ENCODE data around the gene KIF17.

KIF17 gene

DNA sequence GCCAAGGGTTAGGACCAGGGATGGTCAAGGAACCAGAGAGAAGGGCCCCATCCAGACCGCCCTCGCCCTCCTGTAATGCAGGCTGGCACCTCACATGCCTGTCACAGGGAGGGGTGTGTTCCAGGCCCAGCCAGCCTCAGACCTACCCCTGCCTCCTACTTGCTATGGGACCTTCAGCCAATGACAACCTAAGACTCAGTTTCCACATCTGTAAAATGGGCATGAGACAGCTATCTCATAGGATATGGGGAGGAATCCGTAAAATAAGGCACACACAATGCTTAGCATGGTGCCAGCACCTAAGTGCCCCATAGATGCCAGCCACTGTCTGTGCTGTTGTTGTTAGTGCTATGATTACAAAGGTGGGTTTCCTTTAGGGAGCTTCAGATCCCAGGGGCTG is 7.9 kb downstream of the KIF17 start:
- DNase-seq, result no peak

DNA sequence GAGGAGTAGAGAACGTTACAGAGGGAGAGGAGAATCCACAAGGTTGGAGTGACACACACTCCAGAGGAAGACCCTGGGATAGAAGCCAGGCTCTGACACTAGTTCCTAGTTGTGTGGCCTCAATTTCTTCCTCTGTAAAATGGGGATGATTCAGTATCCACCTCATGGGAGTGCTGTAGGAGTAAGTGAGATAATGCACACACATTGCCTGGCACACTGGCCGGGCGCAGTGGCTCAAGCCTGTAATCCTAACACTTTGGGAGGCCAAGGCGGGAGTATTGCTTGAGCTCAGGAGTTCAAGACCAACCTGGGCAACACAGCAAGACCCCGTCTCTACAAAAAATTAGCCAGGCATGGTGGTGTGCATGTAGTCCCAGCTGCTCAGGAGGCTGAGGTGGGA is 8.9 kb downstream of the KIF17 start:
- DNase-seq, result no peak

GRCh38 chr1:20708057-20708456 is 9.8 kb downstream of the KIF17 start:
- no peak for DNase-seq

DNA sequence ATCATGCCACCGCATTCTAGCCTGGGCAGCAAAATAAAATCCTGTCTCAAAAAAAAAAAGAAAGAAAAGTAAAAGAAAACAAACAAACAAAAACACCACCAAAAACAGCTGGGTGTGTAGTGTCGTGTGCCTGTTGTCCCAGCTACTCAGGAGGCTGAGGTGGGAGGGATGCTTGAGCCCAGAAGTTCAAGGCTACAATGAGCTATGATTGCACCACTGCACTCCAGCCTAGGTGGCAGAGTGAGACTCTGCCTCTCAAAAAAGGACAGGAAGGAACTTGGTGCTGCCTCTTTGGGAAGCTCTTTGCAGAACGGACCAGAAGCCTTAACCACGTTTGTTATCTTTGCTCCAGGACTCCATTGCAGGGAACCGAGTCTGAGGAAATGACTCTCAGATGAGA is 11.0 kb downstream of the KIF17 start:
- no peak for DNase-seq

GRCh38 chr1:20705203-20705755 is 12.5 kb downstream of the KIF17 start:
- no peak for DNase-seq

GRCh38 chr1:20704390-20705202 is 13.2 kb downstream of the KIF17 start:
- DNase-seq, result no peak

DNA sequence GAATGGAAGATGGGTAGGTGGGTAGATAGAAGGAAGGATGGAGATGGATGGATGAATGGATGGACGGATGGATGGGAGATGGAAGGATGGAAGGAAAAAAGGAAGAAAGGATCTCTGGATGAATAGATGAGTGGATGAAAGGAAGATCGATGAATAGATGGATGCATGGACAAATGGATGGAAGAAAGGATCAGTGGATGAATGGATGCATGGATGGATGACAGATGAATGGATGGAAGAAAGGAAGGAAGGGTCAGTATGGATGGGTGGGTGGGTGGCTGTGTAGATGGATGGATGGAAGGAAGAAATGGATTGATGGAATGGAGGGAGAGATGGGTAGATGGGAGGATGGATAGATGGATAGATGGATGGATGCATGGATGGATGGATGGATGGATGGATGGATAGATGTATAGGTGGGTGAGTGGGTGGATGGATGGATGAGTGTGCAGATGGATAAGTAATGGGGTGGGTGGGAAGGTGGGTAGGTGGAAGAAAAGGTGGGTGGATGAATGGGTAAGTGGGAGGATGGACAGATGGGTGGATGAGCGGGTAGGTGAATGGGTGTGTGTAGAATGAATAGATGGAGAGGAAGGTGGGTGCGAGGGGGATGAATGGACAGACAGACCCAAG is 14.6 kb downstream of the KIF17 start:
- DNase-seq, result no peak

DNA sequence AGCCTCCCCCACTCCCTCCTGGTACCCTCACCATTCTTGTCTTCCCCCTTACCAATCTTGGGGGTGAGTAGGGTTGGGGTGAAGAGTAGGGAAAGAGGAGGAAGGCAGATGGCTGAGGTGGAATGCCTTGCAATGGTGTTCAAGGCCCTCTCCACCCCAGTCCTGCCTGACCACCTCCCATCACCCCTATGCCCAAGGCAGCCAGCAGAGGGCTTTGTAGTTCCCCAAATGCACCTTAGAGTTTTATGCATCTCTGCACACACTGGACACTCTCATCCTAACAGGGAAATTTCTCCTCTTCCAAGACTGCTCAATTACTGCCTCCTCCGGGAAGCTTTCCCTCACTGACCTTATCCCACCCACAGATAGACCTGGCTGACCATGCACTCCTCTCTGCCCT is 15.4 kb downstream of the KIF17 start:
- no peak for DNase-seq

DNA sequence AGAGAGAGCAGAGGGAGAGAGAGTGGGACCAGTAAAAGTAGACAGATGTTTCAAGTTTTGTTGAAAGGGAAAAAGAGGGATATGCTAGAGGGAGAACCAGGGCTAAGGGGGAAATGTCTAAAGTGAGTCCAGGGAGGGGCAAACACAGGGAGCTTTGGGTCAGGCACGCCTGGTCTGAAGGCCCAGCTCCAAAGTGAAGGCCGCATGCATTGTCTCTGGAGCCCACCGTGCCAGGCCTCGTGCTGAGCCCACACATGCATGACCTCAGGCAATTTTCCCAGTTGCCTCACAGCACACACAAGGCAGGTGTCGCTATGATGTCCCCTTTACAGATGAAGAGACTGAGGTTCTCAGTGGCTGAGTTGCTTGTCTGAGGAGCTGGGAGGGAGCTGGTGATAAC is 16.0 kb downstream of the KIF17 start:
- DNase-seq, result no peak

- no peak for DNase-seq
These were observed 16.4 kb downstream of the KIF17 start for GRCh38 chr1:20701446-20701845.

GRCh38 chr1:20700636-20701215 is 17.1 kb downstream of the KIF17 start:
- no peak for DNase-seq

- no peak for DNase-seq
These were observed 18.2 kb downstream of the KIF17 start for GRCh38 chr1:20699558-20699957.

- DNase-seq, result no peak
These were observed 19.5 kb downstream of the KIF17 start for GRCh38 chr1:20698195-20698910.

- DNase-seq, result no peak
These were observed 20.2 kb downstream of the KIF17 start for GRCh38 chr1:20697563-20697962.

DNA sequence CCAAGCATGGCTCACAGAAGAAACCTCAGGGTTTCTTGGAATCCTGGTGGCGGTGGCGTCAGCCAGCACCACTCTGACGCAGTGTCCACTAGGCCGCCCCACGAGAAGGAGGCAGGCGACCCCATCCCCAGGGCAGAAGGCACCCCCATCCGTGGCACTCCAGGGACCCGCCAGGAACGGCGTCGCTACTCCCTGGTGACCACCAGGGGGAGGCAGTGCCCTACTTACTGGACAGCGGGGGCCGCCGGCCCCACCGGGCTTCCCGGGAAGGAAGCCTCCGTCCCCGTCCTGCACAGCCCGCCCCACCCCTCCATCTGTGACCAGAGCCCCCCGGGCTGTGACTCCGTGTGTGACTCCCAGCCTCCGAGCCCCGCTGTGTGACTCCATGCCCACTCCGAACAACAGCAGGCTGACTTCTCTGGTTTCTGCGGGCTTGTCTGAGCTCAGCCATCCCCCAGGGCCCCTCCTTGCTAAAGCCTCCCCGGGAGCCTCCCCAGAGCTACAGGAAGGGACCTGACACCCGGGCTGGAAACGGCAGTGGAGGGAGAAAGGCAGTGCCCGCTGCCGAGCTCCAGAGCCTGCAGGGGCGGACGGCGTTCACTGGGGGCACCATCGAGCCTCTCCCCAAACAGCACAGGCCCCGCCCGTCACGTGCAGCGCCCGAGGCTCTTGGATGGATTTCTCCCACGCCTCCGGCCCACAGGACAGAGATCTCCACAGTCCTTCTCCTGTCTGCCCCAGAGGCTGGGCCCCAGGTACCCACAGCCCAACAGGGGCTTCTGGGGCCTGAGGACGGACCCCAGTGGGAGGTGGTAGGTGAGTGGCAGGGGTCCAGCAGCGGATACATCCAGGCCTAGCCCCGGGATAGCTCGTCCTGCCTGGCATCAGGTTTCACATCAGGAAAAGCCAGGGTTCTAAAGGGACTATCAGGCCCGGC is 21.1 kb downstream of the KIF17 start:
- peak; percentile 91 for DNase-seq

GRCh38 chr1:20695515-20695914 is 22.3 kb downstream of the KIF17 start:
- DNase-seq, result no peak

GRCh38 chr1:20693623-20694022 is 24.2 kb downstream of the KIF17 start:
- DNase-seq, result no peak

DNA sequence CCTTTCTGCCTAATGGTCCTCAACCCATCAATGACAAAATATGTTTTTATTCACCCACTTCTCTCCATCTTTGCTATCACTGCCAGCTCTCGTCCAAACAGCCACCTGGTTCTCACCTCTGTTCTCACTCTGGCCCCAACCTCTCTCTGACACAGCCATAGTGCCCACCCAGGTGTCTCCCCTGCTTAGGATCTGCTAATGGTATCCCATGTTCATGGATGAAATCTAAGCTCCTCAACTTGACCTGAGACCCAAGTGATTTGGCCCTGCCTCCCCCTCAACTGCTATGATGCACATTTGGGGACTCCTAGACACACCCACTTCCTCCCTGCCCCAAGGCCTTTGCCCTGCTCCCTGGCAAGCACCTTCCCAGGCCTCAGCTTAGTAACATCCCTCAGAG is 25.9 kb downstream of the KIF17 start:
- no peak for DNase-seq

DNA sequence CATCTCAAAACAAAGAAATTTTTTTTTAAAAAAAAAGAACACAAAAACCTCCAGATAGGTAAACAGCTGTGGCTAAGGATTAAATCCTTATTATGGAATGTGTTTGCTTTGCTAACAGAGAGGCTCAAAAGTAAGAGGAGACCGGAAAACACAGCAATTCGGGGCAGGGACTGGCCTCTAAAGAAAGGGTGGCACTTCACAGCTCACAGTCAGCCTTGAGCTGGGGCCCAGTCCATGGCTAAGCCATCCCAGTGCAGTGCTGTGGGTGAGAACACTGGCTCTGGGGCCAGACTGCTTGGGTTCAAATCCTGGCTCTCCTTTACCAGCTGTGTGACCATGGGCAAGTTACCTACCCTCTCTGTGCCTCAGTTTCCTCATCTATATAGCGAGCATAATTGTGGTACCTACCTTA is 28.2 kb downstream of the KIF17 start:
- DNase-seq, result no peak

DNA sequence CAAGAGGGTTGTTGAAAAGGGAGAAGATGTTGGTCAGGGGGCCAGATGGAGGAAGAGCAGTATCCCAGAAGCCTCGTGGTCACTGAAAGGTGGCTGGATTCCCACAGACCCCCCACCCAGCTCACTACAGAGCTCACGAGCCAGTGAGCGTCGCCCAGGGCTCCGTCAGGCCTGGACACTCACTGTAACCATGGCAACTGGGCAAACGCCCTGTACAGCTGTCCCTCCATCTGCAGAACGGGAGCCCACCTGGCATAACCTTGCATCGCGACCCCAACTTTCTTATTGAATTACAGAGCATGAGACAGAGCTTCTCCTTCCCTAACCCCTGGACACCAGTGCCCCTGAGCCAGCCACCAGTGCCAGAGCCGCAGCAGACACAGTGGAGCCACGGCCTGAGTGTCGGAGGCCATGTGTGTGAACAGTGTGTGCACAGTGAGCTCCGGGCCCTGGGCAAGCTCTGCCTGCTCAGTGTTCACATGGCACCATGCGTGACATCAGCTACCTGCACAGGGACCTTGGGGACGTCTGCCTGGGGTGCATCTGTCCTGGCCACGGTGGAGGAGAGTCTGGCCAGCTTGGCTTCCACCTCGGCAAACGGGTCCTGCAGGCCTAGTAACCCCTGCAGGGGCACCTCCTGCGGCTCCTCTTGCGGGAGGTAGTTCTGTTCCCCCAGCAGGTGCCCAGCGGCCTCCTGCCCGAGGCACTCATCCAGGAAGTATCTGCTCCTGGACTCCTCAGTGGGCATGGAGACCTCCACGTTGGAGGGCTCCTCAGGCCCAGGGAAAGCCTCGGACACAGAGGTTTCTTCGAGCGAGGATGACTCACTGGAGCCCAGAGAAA is 30.7 kb downstream of the KIF17 start:
- no peak for DNase-seq

DNA sequence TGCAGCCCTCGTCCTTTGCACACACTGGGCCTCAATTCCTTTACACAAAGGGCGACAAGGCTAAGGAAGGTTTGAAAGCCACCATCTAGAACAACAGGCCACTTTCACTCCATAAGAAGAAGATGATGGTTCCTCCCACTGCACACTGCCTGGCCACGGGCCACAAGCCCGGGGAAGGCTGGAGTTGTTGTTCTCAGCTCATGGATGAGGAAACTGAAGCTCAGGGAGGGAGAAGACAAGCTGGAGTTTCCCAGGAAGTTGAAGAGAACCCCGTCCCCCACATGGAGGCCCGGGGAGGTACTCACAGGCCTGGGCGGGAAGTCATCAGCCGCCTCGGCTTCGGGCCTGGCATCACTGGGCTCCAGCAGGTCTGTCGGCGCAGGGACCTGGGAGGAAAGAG is 32.1 kb downstream of the KIF17 start:
- DNase-seq, result no peak
